Esophagus squamous epithelium (tissue), 4 donors: ENCODE measurements around the gene HYDIN.
"Not testable (repeated sequence)": the region's sequence is repeated elsewhere in the genome, so short reads cannot be mapped to it uniquely, and the experiment has no call there.

Source experiments
- CTCF ChIP-seq, 6 experiments: fragments of 450-650 bp in 4 of 6; fragments of 200-600 bp in 2 of 6; sonication (generic) in 2 of 6; IDR thresholded peaks; one replicate each; pipeline ENCODE4 v1.5.1; 2016 to 2019; ENCODE audit warnings: antibody characterized with exemption in 6 of 6, mild to moderate bottlenecking in 4 of 6, moderate library complexity in 4 of 6
- POLR2A ChIP-seq, 4 donors: fragments of 450-650 bp; IDR thresholded peaks; one replicate each; pipeline ENCODE4 v1.6.1; 2017; ENCODE audit warnings: antibody characterized with exemption in 4 of 4, mild to moderate bottlenecking in 4 of 4, moderate library complexity in 3 of 4

GRCh38 chr16:70888208-70888607 is 342.3 kb downstream of the HYDIN start:
- TF ChIP-seq CTCF, POLR2A (IDR thresholded peaks at IDR 0.05): not testable (repeated sequence)
